Mucosa of descending colon (tissue), 3 donors: ENCODE data around the gene NCOA7. TPM values are rescaled to one million over a fixed set of nuclear protein-coding genes. Genes with fewer than 3 reads are reported as not detected.

ENCODE experiments used
- ATAC-seq: fragments of 200-7000 bp; cut with Tn5 transposase; one replicate; pipeline ENCODE4 v1.9.1; 2020; ENCODE audit warnings: mild to moderate bottlenecking, moderate library complexity
- DNase-seq, 3 donors: peaks; one replicate each; pipeline ENCODE4 v3.0.0-alpha.2; 2020
- H3K36me3 ChIP-seq: fragments of 200-600 bp; one replicate; pipeline ENCODE4 v1.8.0; 2021; ENCODE audit warnings: low read depth, mild to moderate bottlenecking
- H3K4me1 ChIP-seq: fragments of 200-600 bp; one replicate; pipeline ENCODE4 v1.8.0; 2021; ENCODE audit warnings: low read depth, mild to moderate bottlenecking
- H3K4me3 ChIP-seq: fragments of 200-600 bp; one replicate; pipeline ENCODE4 v1.8.0; 2021; ENCODE audit warnings: mild to moderate bottlenecking
- H3K9me3 ChIP-seq: fragments of 200-600 bp; one replicate; pipeline ENCODE4 v1.8.0; 2021; ENCODE audit warnings: mild to moderate bottlenecking
- intact Hi-C, 2 donors: fragments of 100-400 bp; cut with DNase I in 1 of 2; cut with micrococcal nuclease in 1 of 2; formaldehyde crosslinking; loops; one replicate each; pipeline versions ENCODE4 v1.11.0 to v1.11.1; 2022; cut with DNase I, micrococcal nuclease
- total RNA-seq, 3 donors: library from RNA; stranded (reverse); fragmentation: NEBNext Ultra II Directional in 2 of 3; extraction: Animal tissue kit (Norgen Biotek cat#: 25700) in 2 of 3; gene quantifications; one replicate each; pipeline versions ENCODE4 v1.2.1 to v1.2.4, GENCODE V29; 2021 to 2023
- TF ChIP-seq, protein P1 (sequence below): fragments of 200-600 bp; IDR thresholded peaks from one replicate; pipeline ENCODE4 v1.8.0; 2022; ENCODE audit warnings: antibody characterized with exemption, mild to moderate bottlenecking
- donor health status: DM: no; HTN: no; CAD: no; lungs with moderate emphysema.
- donor health status: DM: no; HTN: no; CAD: no.
- donor health status: DM: no; HTN: yes; CAD: no.

NCOA7 gene
- total RNA-seq, 3 donors from 2014 or later = 28.9 to 54.0 (median 49.6) TPM

DNA sequence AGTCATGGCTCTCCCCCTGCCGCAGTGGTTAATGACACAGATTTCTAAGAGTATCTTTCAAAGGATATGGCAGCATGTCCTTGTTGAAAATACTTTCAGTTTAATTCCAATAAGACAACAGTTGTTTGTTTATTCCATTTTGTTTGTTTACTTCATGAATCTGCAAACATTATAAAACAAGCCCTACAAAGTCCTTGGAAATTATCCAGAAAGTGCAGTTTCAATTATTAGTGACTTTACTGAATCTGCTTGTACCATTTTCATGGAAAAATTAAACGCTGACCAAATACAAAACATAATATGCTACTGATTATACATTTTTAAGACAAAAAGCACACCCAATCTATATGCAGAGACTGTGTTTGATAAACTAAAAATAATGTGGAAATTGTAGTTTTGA, 38.0 kb upstream of the NCOA7 start:
- peaks cover 11% of the 10 kb centered on the region for H3K4me1 ChIP-seq
- DNase-seq = no peak
- intact Hi-C loops = no loop called here
- no peak overlapping the region for H3K4me3 ChIP-seq
- no peaks in the 10 kb centered on the region for H3K36me3 ChIP-seq
- H3K9me3 ChIP-seq = no peaks in the 10 kb centered on the region
- ATAC-seq = no peak
- TF ChIP-seq, protein P1, sequence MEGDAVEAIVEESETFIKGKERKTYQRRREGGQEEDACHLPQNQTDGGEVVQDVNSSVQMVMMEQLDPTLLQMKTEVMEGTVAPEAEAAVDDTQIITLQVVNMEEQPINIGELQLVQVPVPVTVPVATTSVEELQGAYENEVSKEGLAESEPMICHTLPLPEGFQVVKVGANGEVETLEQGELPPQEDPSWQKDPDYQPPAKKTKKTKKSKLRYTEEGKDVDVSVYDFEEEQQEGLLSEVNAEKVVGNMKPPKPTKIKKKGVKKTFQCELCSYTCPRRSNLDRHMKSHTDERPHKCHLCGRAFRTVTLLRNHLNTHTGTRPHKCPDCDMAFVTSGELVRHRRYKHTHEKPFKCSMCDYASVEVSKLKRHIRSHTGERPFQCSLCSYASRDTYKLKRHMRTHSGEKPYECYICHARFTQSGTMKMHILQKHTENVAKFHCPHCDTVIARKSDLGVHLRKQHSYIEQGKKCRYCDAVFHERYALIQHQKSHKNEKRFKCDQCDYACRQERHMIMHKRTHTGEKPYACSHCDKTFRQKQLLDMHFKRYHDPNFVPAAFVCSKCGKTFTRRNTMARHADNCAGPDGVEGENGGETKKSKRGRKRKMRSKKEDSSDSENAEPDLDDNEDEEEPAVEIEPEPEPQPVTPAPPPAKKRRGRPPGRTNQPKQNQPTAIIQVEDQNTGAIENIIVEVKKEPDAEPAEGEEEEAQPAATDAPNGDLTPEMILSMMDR = no peak

DNA sequence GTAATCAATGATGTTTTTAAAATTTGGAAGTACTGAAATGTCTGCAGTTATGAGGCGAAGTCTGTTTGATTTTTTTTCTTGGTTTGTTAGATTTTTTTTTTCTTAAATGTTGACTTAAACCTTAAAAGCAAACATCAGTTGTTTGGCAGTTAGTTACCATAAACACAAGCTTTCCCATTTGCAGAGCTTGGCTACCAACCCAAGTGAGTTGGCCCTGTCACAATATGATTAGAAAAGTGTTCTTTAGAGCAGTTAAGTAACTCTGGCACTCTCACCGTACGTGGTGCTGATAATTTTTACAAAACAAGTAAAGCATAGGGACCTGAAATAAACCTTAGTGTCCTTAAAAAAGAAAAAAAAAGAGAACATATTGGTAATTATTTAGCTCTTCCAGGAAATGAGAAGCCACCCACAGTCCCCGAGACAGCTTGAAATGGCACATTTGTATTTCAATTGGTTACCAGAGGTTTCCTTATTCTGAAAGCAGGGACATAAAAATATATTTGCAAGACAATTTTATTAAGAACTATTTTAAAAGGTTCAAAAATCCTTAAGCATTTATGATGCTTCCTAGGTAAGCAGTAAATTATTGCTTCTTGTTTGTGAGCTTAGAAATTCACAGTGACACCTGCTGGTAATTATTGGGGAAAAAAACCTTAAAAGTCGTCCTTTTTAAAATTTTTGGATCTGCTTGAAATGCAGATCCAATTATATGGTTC, 37.4 kb upstream of the NCOA7 start:
- TF ChIP-seq, protein P1 = no peak
- Histone ChIP-seq H3K4me3 (no peak overlapping the region), H3K4me1 (peaks cover 11% of the 10 kb centered on the region), H3K9me3 (no peaks in the 10 kb centered on the region), H3K36me3 (no peaks in the 10 kb centered on the region)
- no peak for DNase-seq
- no peak for ATAC-seq
- intact Hi-C loops = no loop called here

DNA sequence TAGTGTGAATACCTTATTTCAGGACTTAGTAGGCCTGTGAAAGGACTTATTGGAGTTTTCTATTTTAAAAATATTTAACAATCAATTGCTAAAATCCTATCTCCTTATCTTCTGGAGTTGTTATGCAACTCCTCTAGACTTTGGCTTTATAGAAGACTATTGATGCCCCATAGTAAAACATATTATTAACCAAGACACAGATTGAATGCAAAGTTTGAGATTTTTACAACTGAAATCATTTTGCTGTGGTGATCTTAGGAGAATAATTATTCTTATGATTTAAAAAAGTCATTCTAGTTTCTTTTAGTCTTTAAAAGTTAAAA, 36.9 kb upstream of the NCOA7 start:
- TF ChIP-seq, protein P1 = no peak
- H3K9me3 ChIP-seq = no peaks in the 10 kb centered on the region
- H3K4me1 ChIP-seq = peaks cover 6% of the 10 kb centered on the region
- intact Hi-C loops = no loop called here
- no peaks in the 10 kb centered on the region for H3K36me3 ChIP-seq
- DNase-seq (no peak), ATAC-seq (no peak)
- no peak overlapping the region for H3K4me3 ChIP-seq

DNA sequence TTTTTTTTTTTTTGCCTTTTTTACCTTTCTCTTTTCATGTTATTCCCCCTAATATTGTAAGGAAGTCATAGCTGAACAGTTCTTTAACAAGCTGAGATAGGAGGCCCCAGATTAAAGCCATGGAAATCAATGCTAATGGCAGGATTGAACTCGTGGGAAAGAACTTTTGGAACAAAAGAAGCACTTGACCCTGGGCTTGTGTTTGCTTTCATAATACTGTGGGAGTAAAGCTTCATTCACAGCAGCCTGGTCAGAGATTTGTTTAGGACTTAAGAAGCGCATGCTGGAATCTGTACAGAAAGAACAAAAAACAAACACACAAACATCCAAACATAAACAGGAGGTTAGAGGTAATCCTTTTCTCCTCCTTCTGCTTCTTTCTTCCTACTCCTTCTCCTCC, 36.2 kb upstream of the NCOA7 start:
- no peak overlapping the region for H3K4me3 ChIP-seq
- intact Hi-C loops = no loop called here
- H3K9me3 ChIP-seq = no peaks in the 10 kb centered on the region
- peaks cover 5% of the 10 kb centered on the region for H3K4me1 ChIP-seq
- TF ChIP-seq, protein P1 = no peak
- ATAC-seq (no peak), DNase-seq (no peak)
- no peaks in the 10 kb centered on the region for H3K36me3 ChIP-seq

DNA sequence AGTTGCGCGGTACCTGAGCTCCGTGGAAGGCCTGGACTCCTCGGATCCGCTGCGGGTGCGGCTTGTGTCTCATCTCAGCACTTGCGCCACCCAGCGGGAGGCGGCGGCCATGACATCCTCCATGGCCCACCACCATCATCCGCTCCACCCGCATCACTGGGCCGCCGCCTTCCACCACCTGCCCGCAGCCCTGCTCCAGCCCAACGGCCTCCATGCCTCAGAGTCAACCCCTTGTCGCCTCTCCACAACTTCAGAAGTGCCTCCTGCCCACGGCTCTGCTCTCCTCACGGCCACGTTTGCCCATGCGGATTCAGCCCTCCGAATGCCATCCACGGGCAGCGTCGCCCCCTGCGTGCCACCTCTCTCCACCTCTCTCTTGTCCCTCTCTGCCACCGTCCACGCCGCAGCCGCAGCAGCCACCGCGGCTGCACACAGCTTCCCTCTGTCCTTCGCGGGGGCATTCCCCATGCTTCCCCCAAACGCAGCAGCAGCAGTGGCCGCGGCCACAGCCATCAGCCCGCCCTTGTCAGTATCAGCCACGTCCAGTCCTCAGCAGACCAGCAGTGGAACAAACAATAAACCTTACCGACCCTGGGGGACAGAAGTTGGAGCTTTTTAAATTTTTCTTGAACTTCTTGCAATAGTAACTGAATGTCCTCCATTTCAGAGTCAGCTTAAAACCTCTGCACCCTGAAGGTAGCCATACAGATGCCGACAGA, 31.4 kb upstream of the NCOA7 start:
- intact Hi-C loops = no loop called here
- Histone ChIP-seq H3K36me3 (no peaks in the 10 kb centered on the region), H3K9me3 (no peaks in the 10 kb centered on the region), H3K4me3 (no peak overlapping the region), H3K4me1 (no peaks in the 10 kb centered on the region)
- TF ChIP-seq, protein P1 = no peak
- ATAC-seq (no peak), DNase-seq (peak in 2 of 3 donors; percentile 16 to 36)
